Lower leg skin (tissue), 3 donors: ENCODE data around the gene LFNG.

ENCODE experiments used
- POLR2A ChIP-seq, 2 donors: fragments of 450-650 bp; IDR thresholded peaks; one replicate each; pipeline ENCODE4 v1.6.1; 2016 to 2017; ENCODE audit warnings: antibody characterized with exemption in 2 of 2, mild to moderate bottlenecking in 1 of 2, moderate library complexity in 1 of 2
- TF ChIP-seq, protein P1 (sequence below), 3 donors: fragments of 450-650 bp; IDR thresholded peaks; one replicate each; pipeline ENCODE4 v1.5.1; 2016; ENCODE audit warnings: antibody characterized with exemption in 3 of 3, mild to moderate bottlenecking in 3 of 3, moderate library complexity in 2 of 3

DNA sequence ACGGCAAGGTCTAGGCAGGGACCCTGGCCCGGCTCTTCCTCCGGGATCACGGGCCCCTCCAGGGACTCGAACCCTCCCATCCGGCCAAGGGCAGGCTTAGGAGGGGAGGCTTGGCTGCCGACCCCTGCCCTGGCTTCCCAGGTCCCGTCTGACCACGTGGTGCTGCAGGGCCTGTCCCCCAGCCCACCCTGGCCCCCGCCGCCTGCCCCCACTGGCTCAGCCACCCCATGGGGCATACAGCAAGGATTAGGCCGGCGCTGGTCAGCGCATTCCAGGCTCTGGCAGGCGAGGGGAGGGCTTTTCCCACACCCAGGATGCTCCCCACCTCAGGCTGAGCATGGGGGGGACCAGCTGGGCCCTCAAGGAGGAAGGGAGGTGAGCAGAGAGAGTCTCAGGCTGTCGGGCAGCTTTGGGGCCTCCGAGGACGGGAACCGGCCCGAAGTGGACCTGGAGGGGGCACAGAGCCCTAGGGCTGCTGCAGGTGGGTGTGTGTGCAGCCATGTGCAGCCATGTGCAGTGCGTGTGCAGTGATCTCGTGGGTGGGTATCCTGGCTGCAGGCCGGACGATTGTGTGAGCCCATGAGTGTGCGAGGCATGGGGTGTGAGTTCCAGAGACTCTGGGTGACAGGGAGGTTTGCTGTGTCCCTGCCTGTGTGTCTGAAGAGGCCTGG is 42.7 kb upstream of the LFNG start:
- TF ChIP-seq, protein P1, sequence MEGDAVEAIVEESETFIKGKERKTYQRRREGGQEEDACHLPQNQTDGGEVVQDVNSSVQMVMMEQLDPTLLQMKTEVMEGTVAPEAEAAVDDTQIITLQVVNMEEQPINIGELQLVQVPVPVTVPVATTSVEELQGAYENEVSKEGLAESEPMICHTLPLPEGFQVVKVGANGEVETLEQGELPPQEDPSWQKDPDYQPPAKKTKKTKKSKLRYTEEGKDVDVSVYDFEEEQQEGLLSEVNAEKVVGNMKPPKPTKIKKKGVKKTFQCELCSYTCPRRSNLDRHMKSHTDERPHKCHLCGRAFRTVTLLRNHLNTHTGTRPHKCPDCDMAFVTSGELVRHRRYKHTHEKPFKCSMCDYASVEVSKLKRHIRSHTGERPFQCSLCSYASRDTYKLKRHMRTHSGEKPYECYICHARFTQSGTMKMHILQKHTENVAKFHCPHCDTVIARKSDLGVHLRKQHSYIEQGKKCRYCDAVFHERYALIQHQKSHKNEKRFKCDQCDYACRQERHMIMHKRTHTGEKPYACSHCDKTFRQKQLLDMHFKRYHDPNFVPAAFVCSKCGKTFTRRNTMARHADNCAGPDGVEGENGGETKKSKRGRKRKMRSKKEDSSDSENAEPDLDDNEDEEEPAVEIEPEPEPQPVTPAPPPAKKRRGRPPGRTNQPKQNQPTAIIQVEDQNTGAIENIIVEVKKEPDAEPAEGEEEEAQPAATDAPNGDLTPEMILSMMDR (IDR thresholded peaks at IDR 0.05) = no peak
- TF ChIP-seq POLR2A (IDR thresholded peaks at IDR 0.05) = no peak
